GM21619 (cell line): ENCODE results near the gene SIRT6.
A peak's percentile ranks its signal among the peaks of the same experiment; 100 is the strongest.
"Not testable (repeated sequence)": the region's sequence is repeated elsewhere in the genome, so short reads cannot be mapped to it uniquely, and the experiment has no call there.

Experiments used
- ATAC-seq: cut with Tn5 transposase; IDR thresholded peaks from one replicate; pipeline ENCODE4 v1.9.1; 2021; ENCODE audit not compliant: unreplicated experiment

SIRT6 gene

GRCh38 chr19:4182084-4182810, at the start of gene SIRT6, which contains the start of gene ANKRD24:
TSS of gene SIRT6 (minus strand) at chr19:4182563. CDS start at chr19:4182539, 24 bp downstream.
TSS of gene ANKRD24 (plus strand) at chr19:4182689. CDS start at chr19:4186426, 3,737 bp downstream.
- ATAC-seq, result peak; percentile 69

DNA sequence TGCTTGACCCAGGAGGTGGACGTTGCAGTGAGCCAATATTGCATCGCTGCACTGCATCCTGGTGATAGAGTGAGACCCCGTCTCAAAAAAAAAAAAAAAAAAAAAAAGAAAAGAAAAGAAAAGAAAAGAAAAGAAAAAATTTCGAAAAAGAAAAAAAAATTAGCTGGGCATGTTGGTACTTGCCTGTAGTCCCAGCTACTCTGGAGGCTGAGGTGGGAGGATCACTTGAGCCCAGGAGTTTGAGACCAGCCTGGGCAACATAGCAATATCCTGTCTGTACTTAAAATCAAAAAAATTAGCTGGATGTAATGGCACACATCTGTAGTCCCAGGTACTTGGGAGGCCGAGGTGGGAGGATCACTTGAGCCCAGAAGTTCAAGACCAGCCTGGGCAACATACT, 49.8 kb upstream of the SIRT6 start:
- not testable (repeated sequence) for ATAC-seq

- not testable (repeated sequence) for ATAC-seq
Measured at GRCh38 chr19:4231521-4231920, 49.2 kb upstream of the SIRT6 start.

DNA sequence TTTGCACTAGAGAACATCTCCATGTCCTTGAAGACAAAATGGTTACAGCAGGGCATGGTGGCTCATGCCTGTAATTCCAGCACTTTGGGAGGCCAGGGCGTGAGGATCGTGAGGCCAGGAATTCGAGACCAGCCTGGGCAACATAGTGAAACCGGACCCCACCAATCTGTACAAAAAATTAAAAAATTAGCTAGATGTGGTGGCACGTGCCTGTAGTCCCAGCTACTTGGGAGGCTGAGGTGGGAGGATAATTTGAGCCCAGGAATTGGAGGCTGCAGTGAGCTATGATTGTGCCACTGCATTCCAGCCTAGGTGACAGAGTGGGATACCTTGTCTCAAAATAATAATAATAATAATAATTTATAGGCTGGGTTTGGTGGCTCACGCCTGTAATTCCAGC, 47.9 kb upstream of the SIRT6 start:
- not testable (repeated sequence) for ATAC-seq

- ATAC-seq, result peak; percentile 58
Measured at GRCh38 chr19:4229179-4229931, 47.0 kb upstream of the SIRT6 start, which contains the start of gene EBI3. TSS of gene EBI3 (plus strand) at chr19:4229523. CDS start at chr19:4229551, 28 bp downstream.

DNA sequence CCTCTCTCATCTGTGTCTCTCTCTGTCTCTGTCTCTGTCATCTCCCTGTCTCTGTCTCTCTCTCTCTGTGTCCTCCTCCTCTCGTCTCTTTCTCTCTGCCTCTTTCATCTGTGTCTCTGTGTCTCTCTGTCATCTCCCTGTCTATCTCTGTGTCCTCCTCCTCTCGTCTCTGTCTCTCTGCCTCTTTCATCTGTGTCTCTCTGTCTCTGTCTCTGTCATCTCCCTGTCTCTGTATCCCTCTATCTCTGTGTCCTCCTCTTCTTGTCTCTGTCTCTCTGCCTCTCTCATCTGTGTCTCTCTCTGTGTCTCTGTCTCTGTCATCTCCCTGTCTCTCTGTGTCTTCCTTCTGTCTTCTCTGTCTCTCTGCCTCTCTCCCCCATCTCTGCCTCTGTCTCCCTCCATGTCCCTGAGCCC, 46.4 kb upstream of the SIRT6 start:
- ATAC-seq, result no peak

GRCh38 chr19:4227771-4228170, 45.4 kb upstream of the SIRT6 start:
- no peak for ATAC-seq

DNA sequence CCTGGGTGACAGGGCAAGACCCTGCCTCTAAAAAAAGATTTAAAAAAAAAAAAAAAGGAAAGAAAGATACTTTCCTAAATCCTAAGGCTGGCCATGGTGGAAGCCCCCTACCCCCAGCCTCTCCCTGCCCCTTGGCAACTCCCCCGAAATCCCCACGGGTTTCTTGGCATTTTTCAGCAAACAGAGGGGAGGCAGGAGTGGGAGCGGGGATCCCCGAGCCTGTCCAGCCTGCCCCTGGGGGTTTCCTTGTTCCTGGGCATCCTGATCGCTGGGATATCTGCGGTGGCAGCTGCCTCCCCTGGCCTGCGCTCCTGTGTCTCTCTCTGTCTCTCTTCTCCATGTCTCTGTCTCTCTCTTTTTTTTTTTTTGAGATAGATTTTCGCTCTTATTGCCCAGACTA, 43.5 kb upstream of the SIRT6 start:
- ATAC-seq, result no peak

DNA sequence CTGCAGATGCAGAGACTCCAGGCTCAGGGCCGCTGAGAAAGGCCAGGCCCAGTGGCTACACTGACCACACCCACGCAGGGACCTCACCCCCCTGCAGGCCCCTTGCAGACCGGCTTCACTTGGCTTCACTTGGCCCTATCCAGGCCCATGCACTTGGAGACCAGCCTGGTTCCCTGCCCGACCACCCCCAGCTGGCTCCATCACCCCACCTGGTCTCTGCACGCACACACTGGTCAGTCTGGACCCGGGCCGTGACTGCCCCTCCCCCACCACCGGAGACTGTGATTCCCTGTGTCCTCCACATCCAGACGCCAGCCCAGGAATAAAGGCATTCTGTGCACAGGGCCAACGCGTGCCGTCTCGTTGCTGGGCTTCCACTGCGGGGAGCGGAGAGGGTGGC, 42.1 kb upstream of the SIRT6 start:
- ATAC-seq, result no peak

DNA sequence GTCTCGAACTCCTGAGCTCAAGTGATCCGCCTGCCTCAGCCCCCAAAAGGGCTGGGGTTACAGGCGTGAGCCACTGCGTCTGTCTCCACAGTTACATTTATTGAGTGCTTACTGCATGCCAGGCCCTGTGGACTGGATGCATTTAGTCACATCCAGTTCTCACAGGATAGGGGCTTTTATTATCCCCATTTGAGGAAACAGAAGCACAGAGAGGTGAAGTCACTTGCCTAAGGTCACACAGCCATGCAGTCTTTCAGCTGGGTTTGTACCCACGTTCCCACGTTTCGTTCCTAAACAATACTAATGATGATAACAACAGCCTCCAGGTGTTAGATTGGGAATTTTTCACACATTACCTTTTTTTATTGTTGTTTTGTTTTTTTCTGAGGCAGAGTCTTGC, 37.8 kb upstream of the SIRT6 start:
- ATAC-seq, result no peak

GRCh38 chr19:4218523-4218922, 36.2 kb upstream of the SIRT6 start:
- ATAC-seq, result not testable (repeated sequence)

GRCh38 chr19:4217429-4218264, 35.3 kb upstream of the SIRT6 start:
- no peak for ATAC-seq

- ATAC-seq, result no peak
Measured at GRCh38 chr19:4216846-4217245, 34.5 kb upstream of the SIRT6 start.

- ATAC-seq, result no peak
Measured at GRCh38 chr19:4215807-4216206, 33.4 kb upstream of the SIRT6 start.

DNA sequence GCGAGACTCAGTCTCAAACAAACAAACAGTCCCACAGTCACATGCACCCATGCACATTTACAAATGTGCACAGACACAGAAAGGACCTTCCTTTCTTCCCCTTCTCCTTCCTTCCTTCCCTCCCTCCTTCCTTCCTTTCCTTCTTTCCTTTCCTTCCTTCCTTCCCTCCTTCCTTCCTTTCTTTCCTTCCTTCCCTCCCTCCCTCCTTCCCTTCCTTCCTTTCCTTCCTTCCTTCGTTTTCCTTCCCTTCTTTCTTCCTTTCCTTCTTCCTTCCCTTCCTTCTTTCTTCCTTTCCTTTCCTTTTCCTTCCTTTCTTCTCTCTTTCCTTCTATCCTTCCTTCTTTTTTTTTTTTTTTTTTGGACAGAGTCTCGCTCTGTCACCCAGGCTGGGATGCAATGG, 30.8 kb upstream of the SIRT6 start:
- no peak for ATAC-seq

DNA sequence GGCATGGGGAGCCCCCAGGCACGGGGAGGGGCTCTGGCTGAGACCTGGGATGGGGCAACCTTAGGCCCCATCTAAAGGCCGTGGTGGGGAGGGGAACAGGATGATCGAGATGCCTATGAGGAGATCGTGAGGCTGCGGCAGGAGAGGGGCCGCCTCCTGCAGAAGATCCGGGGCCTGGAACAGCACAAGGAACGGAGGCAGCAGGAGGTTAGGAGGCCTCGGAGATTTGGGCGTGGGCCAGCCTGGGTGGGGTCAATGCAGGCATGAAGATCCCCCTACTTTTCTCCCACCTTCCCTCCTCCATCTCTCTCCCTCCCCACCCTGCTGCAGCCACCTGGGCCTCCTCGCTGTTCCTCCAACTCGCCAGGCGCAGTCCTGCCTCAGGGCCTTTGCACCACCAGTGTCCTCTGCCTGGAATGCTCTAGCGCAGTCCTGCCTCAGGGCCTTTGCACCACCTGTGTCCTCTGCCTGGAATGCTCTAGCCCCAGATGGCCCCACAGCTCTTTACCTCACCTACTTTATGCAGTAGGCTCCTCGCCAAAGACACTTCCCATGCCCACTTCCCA, 27.9 kb upstream of the SIRT6 start:
- ATAC-seq, result no peak

DNA sequence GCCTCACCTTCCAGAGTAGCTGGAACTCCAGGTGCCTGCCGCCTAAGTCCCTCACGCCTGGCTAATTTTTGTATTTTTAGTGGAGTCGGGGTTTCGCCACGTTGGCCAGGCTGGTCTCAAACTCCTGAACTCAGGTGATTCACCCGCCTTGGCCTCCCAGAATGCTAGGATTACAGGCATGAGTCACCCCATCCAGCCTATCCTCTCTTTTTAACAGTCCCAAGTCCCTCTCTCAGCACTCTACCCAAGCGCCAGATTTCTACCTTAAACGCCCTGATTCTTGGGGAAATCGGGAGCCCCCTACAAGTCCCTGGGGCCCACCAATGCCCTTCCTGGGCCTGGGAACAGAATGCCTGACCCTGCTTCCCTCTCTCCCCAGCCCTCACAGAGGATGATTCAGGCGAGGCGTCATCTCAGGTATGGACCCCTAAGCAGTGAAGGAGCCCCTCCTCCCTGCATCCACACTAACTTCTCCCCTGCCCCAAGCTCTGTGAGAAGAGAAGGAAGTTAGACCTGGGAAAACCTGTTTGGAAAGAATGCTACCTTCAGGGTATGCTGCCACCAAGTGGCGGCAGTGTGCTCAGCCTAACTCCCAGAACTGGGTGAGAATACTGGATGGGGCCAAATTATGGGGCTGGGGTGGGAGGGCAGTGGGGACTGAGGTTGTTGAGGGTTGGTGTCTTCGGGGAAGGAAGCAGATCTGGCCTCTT, 26.2 kb upstream of the SIRT6 start:
- ATAC-seq, result no peak

GRCh38 chr19:4206818-4207484, 24.6 kb upstream of the SIRT6 start:
- no peak for ATAC-seq

- no peak for ATAC-seq
Measured at GRCh38 chr19:4201798-4202197, 19.4 kb upstream of the SIRT6 start.
